ENCODE measurements around the gene BRCA2. TPM values are rescaled to one million over a fixed set of nuclear protein-coding genes. Genes with fewer than 3 reads are reported as not detected.

Gene BRCA2
- total and polyA plus RNA-seq, 2 donors (not counting 1 experiment from before 2014, with no cell fraction given) = 1.2 to 6.0 TPM

DNA sequence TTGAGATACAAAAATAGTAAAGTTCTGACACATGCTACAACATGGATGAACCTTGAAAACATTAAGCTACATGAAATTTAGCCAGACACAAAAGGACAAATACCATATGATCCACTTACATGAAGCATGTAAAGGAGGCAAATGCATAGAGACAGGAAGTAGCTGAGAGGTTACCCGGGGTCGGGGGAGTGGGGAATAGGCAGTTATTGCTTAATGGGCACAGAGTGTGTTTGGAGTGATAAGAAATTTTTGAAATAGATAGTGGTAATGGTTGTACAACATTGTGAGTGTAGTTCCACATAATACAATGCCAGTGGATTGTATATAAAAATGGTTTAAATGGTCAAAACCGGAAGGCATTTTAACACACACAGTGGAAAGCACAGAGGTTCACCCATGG lies 108.3 kb downstream of the BRCA2 start:
- WGBS (ENCODE audit: insufficient coverage) = 62% methylated on average over 2 of the region's 3 CpGs
- no peak for DNase-seq
- ChIA-PET CTCF (interaction anchor here (1.5 kb wide), 1 partner anchor 245 kb away, joined by 4 read pairs; no protein-coding TSS in a partner anchor), POLR2A (no interaction called here)
- Histone ChIP-seq H3K9me3 (ENCODE audit: control extremely low read depth in 1 of 3, control insufficient read depth in 2 of 3, insufficient read depth in 1 of 3, low read length in 2 of 3) (peaks cover 0 to 12% (median 11%) of the 10 kb centered on the region in 3 donors), H3K79me2 (ENCODE audit: control insufficient read depth, insufficient read depth, low read length) (peaks cover 76% of the 10 kb centered on the region), H3K27me3 (replicated peaks in 1 of 4; ENCODE audit: control extremely low read depth in 1 of 4, control insufficient read depth in 3 of 4, insufficient read depth in 4 of 4, low read length in 3 of 4) (no peaks in the 10 kb centered on the region), H3K4me1 (ENCODE audit: control insufficient read depth in 2 of 2, insufficient read depth in 2 of 2, low read length in 2 of 2) (peaks cover 17 to 31% of the 10 kb centered on the region in 2 donors), H3K27ac (ENCODE audit: low read length in 2 of 2) (no peak overlapping the region), H4K20me1 (ENCODE audit: control insufficient read depth, insufficient read depth, low read length, poor library complexity, severe bottlenecking) (peaks cover 38% of the 10 kb centered on the region), H3K4me3 (ENCODE audit: control extremely low read depth in 1 of 5, extremely low read depth in 1 of 5, insufficient read depth in 1 of 5, low read depth in 2 of 5, low read length in 4 of 5) (no peak overlapping the region), H2AFZ (ENCODE audit: insufficient read depth, low read depth, low read length, poor library complexity, severe bottlenecking) (no peak overlapping the region), H3K4me2 (replicated peaks; ENCODE audit: low read depth, low read length, poor library complexity, severe bottlenecking) (no peak overlapping the region), H3K9ac (ENCODE audit: low read length) (no peak overlapping the region), H3K36me3 (replicated peaks in 1 of 2; ENCODE audit: control extremely low read depth in 1 of 2, control insufficient read depth in 1 of 2, extremely low read depth in 1 of 2, insufficient read depth in 2 of 2, low read length in 1 of 2) (peaks cover 1 to 29% of the 10 kb centered on the region in 2 experiments)
- Mint-ChIP-seq H3K4me3 (peak overlapping the region; percentile 5), H3K27ac (no peak overlapping the region), H3K9me3 (ENCODE audit: insufficient read depth) (no peaks in the 10 kb centered on the region), H3K27me3 (no peaks in the 10 kb centered on the region), H3K4me1 (peaks cover 41% of the 10 kb centered on the region)
- intact Hi-C loops (cut with micrococcal nuclease) = no loop called here
- no peak for ATAC-seq (ENCODE audit: low read depth)
- TF ChIP-seq, protein P1, sequence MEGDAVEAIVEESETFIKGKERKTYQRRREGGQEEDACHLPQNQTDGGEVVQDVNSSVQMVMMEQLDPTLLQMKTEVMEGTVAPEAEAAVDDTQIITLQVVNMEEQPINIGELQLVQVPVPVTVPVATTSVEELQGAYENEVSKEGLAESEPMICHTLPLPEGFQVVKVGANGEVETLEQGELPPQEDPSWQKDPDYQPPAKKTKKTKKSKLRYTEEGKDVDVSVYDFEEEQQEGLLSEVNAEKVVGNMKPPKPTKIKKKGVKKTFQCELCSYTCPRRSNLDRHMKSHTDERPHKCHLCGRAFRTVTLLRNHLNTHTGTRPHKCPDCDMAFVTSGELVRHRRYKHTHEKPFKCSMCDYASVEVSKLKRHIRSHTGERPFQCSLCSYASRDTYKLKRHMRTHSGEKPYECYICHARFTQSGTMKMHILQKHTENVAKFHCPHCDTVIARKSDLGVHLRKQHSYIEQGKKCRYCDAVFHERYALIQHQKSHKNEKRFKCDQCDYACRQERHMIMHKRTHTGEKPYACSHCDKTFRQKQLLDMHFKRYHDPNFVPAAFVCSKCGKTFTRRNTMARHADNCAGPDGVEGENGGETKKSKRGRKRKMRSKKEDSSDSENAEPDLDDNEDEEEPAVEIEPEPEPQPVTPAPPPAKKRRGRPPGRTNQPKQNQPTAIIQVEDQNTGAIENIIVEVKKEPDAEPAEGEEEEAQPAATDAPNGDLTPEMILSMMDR (IDR thresholded peaks at IDR 0.05) = no peak
- TF ChIP-seq EZH2 (IDR thresholded peaks at IDR 0.05; ENCODE audit: borderline replicate concordance, insufficient read depth, low read depth, low read length, poor library complexity, severe bottlenecking) = no peak

DNA sequence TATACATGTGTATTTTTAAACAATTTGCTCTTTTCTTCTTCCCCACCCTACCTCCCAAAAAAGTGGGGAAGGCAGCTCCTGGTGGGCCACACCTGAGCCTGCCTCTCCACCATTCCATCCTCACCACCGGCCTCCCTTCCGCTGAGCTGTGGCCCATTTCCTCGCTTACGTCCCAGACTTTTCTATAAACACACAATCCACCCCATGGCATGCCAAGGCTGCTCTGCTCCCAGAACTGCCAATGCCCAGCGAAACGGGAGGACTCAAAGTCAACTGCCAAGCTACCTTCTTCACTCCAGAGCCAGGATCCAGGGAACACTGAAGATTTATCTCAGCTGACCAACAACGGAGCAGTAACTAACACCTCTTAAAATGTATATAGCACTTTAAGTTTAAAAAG lies 109.8 kb downstream of the BRCA2 start:
- Mint-ChIP-seq H3K27me3 (no peaks in the 10 kb centered on the region), H3K27ac (peak overlapping the region; percentile 46), H3K4me1 (peaks cover 50% of the 10 kb centered on the region), H3K4me3 (peak overlapping the region; percentile 44), H3K9me3 (ENCODE audit: insufficient read depth) (no peaks in the 10 kb centered on the region)
- no peaks in the 10 kb centered on the region for H3K27me3 ChIP-seq (replicated peaks in 1 of 4; ENCODE audit: control extremely low read depth in 1 of 4, control insufficient read depth in 3 of 4, insufficient read depth in 4 of 4, low read length in 3 of 4)
- no peak overlapping the region for H2AFZ ChIP-seq (ENCODE audit: insufficient read depth, low read depth, low read length, poor library complexity, severe bottlenecking)
- peaks cover 25 to 45% of the 10 kb centered on the region in 2 donors for H3K4me1 ChIP-seq (ENCODE audit: control insufficient read depth in 2 of 2, insufficient read depth in 2 of 2, low read length in 2 of 2)
- no peak for DNase-seq
- H3K4me3 ChIP-seq (ENCODE audit: control extremely low read depth in 1 of 5, extremely low read depth in 1 of 5, insufficient read depth in 1 of 5, low read depth in 2 of 5, low read length in 4 of 5) = no peak overlapping the region
- no peak overlapping the region for H3K9ac ChIP-seq (ENCODE audit: low read length)
- H3K27ac ChIP-seq (ENCODE audit: low read length in 2 of 2) = peak overlapping the region in 1 of 2 donors; percentile 98
- H3K79me2 ChIP-seq (ENCODE audit: control insufficient read depth, insufficient read depth, low read length) = peaks cover 71% of the 10 kb centered on the region
- H3K4me2 ChIP-seq (replicated peaks; ENCODE audit: low read depth, low read length, poor library complexity, severe bottlenecking) = peak overlapping the region; percentile 96
- 100% methylated on average over 6 of the region's 7 CpGs for WGBS (ENCODE audit: insufficient coverage)
- H3K36me3 ChIP-seq (replicated peaks in 1 of 2; ENCODE audit: control extremely low read depth in 1 of 2, control insufficient read depth in 1 of 2, extremely low read depth in 1 of 2, insufficient read depth in 2 of 2, low read length in 1 of 2) = peaks cover 1 to 23% of the 10 kb centered on the region in 2 experiments
- ChIA-PET CTCF (interaction anchor here (1.0 kb wide), 1 partner anchor 226 kb away, joined by 3 read pairs; no protein-coding TSS in a partner anchor), POLR2A (interaction anchor here (2.0 kb wide), 1 partner anchor 110 kb away, joined by 6 read pairs; the partner anchor contains the start of genes BRCA2 and ZAR1L)
- intact Hi-C loops (cut with micrococcal nuclease) = loop anchor here (5.0 kb wide), 1 partner anchor 1808 kb away; the partner anchor contains the start of gene USPL1
- ATAC-seq (ENCODE audit: low read depth) = no peak
- no peak for TF ChIP-seq EZH2 (IDR thresholded peaks at IDR 0.05; ENCODE audit: borderline replicate concordance, insufficient read depth, low read depth, low read length, poor library complexity, severe bottlenecking)
- TF ChIP-seq, protein P1 (IDR thresholded peaks at IDR 0.05) = no peak
- no peaks in the 10 kb centered on the region for H3K9me3 ChIP-seq (ENCODE audit: control extremely low read depth in 1 of 3, control insufficient read depth in 2 of 3, insufficient read depth in 1 of 3, low read length in 2 of 3)
- H4K20me1 ChIP-seq (ENCODE audit: control insufficient read depth, insufficient read depth, low read length, poor library complexity, severe bottlenecking) = peaks cover 35% of the 10 kb centered on the region

Data from B cell (primary cell).